DOHH2 (cell line): ENCODE results near the gene TTC23L.

Experiments
- H3F3A ChIP-seq: fragments of 200-600 bp; sonication (generic), shearing (Covaris generic); 2 replicates; pipeline ENCODE4 v1.6.0; 2016; ENCODE audit warnings: antibody characterized with exemption, mild to moderate bottlenecking; ENCODE audit not compliant: control insufficient read depth, insufficient read depth
- H3K27ac ChIP-seq: fragments of 200-600 bp; sonication (generic); 2 replicates; pipeline ENCODE4 v1.5.1; 2014; ENCODE audit warnings: low read depth, mild to moderate bottlenecking, low read length, moderate library complexity
- H3K27me3 ChIP-seq: fragments of 200-600 bp; sonication (generic); 2 replicates; pipeline ENCODE4 v1.6.1; 2014; ENCODE audit warnings: mild to moderate bottlenecking, low read length, mixed read lengths; ENCODE audit not compliant: control insufficient read depth
- H3K36me3 ChIP-seq: fragments of 200-600 bp; sonication (generic); 2 replicates; pipeline ENCODE4 v1.6.1; 2014; ENCODE audit warnings: mild to moderate bottlenecking, low read length, moderate library complexity, mixed read lengths; ENCODE audit not compliant: control insufficient read depth
- H3K4me1 ChIP-seq: fragments of 200-600 bp; sonication (generic); 2 replicates; pipeline ENCODE4 v1.6.1; 2014; ENCODE audit warnings: mild to moderate bottlenecking, low read length, mixed read lengths; ENCODE audit not compliant: control insufficient read depth
- H3K4me2 ChIP-seq: fragments of 200-600 bp; sonication (generic); 2 replicates; pipeline ENCODE4 v1.6.0; 2014; ENCODE audit warnings: mild to moderate bottlenecking, low read length, moderate library complexity
- H3K4me3 ChIP-seq: fragments of 200-600 bp; sonication (generic); 2 replicates; pipeline ENCODE4 v1.5.1; 2014; ENCODE audit warnings: mild to moderate bottlenecking, low read length, mixed read lengths
- H3K79me2 ChIP-seq: fragments of 200-600 bp; sonication (generic); 2 replicates; pipeline ENCODE4 v1.6.1; 2014; ENCODE audit warnings: mild to moderate bottlenecking, low read length, mixed read lengths; ENCODE audit not compliant: control insufficient read depth
- H3K9me2 ChIP-seq: fragments of 200-600 bp; sonication (generic); replicated peaks from 2 replicates; pipeline ENCODE4 v1.6.1; 2014; ENCODE audit warnings: mild to moderate bottlenecking, low read length, mixed read lengths; ENCODE audit not compliant: control insufficient read depth
- H3K9me3 ChIP-seq: fragments of 200-600 bp; sonication (generic); 2 replicates; pipeline ENCODE4 v1.6.1; 2014; ENCODE audit warnings: antibody characterized with exemption, low read length, mixed read lengths; ENCODE audit not compliant: control insufficient read depth, insufficient read depth
- H4K20me1 ChIP-seq: fragments of 200-600 bp; sonication (generic); 2 replicates; pipeline ENCODE4 v1.6.0; 2014; ENCODE audit warnings: low read depth, mild to moderate bottlenecking, antibody characterized with exemption, low read length, moderate library complexity; ENCODE audit not compliant: control insufficient read depth, insufficient read depth
- CTCF ChIP-seq: fragments of 200-600 bp; sonication (generic); IDR thresholded peaks from one replicate; pipeline ENCODE4 v1.5.1; 2014; ENCODE audit warnings: antibody characterized with exemption, mild to moderate bottlenecking, low read depth, low read length; ENCODE audit not compliant: poor library complexity, severe bottlenecking
- EZH2phosphoT487 ChIP-seq: fragments of 200-600 bp; sonication (generic); IDR thresholded peaks from 2 replicates; pipeline ENCODE4 v1.6.1; 2017; ENCODE audit warnings: borderline replicate concordance, mild to moderate bottlenecking, antibody characterized with exemption, low read length, moderate library complexity, mixed read lengths

TTC23L gene

GRCh38 chr5:34915856-34916192, 76.9 kb downstream of the TTC23L start:
- Histone ChIP-seq H3F3A (peaks cover 14% of the 10 kb centered on the region), H3K36me3 (peaks cover 93% of the 10 kb centered on the region), H3K4me3 (peak overlapping the region; percentile 85), H3K27me3 (no peaks in the 10 kb centered on the region), H3K79me2 (peaks cover 99% of the 10 kb centered on the region), H3K4me1 (peaks cover 25% of the 10 kb centered on the region), H3K9me3 (no peaks in the 10 kb centered on the region), H3K4me2 (peak overlapping the region; percentile 87), H4K20me1 (no peaks in the 10 kb centered on the region; the same call in 1 of the 2 replicates), H3K9me2 (no peaks in the 10 kb centered on the region), H3K27ac (peak overlapping the region; percentile 79)
- no peak for TF ChIP-seq EZH2phosphoT487
- TF ChIP-seq CTCF, result no peak

GRCh38 chr5:34916518-34916917, 77.6 kb downstream of the TTC23L start:
- Histone ChIP-seq H3K4me3 (peak overlapping the region; percentile 85), H3K9me2 (no peaks in the 10 kb centered on the region), H3K79me2 (peaks cover 99% of the 10 kb centered on the region), H3K4me1 (peaks cover 25% of the 10 kb centered on the region), H3K36me3 (peaks cover 93% of the 10 kb centered on the region), H3K27ac (peak overlapping the region; percentile 79), H3K27me3 (no peaks in the 10 kb centered on the region), H4K20me1 (no peaks in the 10 kb centered on the region; the same call in 1 of the 2 replicates), H3F3A (peaks cover 12% of the 10 kb centered on the region), H3K9me3 (no peaks in the 10 kb centered on the region), H3K4me2 (peak overlapping the region; percentile 87)
- TF ChIP-seq CTCF, result no peak
- no peak for TF ChIP-seq EZH2phosphoT487

- H3K27ac ChIP-seq, result no peak overlapping the region
- H3K4me2 ChIP-seq, result peak overlapping the region; percentile 87
- no peaks in the 10 kb centered on the region for H3K9me3 ChIP-seq
- H3K4me1 ChIP-seq, result peaks cover 23% of the 10 kb centered on the region
- no peaks in the 10 kb centered on the region for H4K20me1 ChIP-seq
- H3K4me3 ChIP-seq, result peak overlapping the region; percentile 85
- TF ChIP-seq CTCF (no peak), EZH2phosphoT487 (no peak)
- no peaks in the 10 kb centered on the region for H3K9me2 ChIP-seq
- peaks cover 20% of the 10 kb centered on the region for H3F3A ChIP-seq
- H3K27me3 ChIP-seq, result no peaks in the 10 kb centered on the region
- peaks cover 94% of the 10 kb centered on the region for H3K36me3 ChIP-seq
- peaks cover 96% of the 10 kb centered on the region for H3K79me2 ChIP-seq
Measured at GRCh38 chr5:34918025-34918424, 79.1 kb downstream of the TTC23L start.
